HFF-Myc (cell line): Measurements from ENCODE around the gene MAPKAP1.

Experiments used
- DNase-seq: peaks from one replicate; pipeline ENCODE4 v3.0.0-alpha.2; 2011; ENCODE audit warnings: low read depth; ENCODE audit errors: extremely low read depth
- H3K4me3 ChIP-seq: replicated peaks from 2 replicates; pipeline ENCODE4 v1.5.1; 2011; ENCODE audit warnings: low read depth, mild to moderate bottlenecking, control low read depth, low read length
- CTCF ChIP-seq: IDR thresholded peaks from 2 replicates; pipeline ENCODE4 v1.5.1; 2012; ENCODE audit warnings: mild to moderate bottlenecking, low read depth, low read length, control low read depth; ENCODE audit errors: missing control alignments

The MAPKAP1 gene

GRCh38 chr9:125653325-125653724 lies 53.7 kb downstream of the MAPKAP1 start:
- no peak overlapping the region for H3K4me3 ChIP-seq

GRCh38 chr9:125652759-125653158 lies 54.2 kb downstream of the MAPKAP1 start:
- no peak overlapping the region for H3K4me3 ChIP-seq
- no peak for TF ChIP-seq CTCF
- DNase-seq, result no peak

More at GRCh38 chr9:125653325-125653724, 53.7 kb downstream of the MAPKAP1 start:
- TF ChIP-seq CTCF, result no peak
- no peak for DNase-seq

- no peak for TF ChIP-seq CTCF
- no peak for DNase-seq
- no peak overlapping the region for H3K4me3 ChIP-seq
Observed at GRCh38 chr9:125652233-125652594, 54.8 kb downstream of the MAPKAP1 start.

GRCh38 chr9:125651576-125652232 lies 55.3 kb downstream of the MAPKAP1 start:
- TF ChIP-seq CTCF, result no peak
- H3K4me3 ChIP-seq, result no peak overlapping the region
- DNase-seq, result no peak

- TF ChIP-seq CTCF, result no peak
- H3K4me3 ChIP-seq, result no peak overlapping the region
- DNase-seq, result no peak
Observed at GRCh38 chr9:125650271-125650737, 56.7 kb downstream of the MAPKAP1 start.

- no peak for DNase-seq
- H3K4me3 ChIP-seq, result no peak overlapping the region
- TF ChIP-seq CTCF, result no peak
Observed at GRCh38 chr9:125649826-125650225, 57.2 kb downstream of the MAPKAP1 start.

- H3K4me3 ChIP-seq, result no peak overlapping the region
- DNase-seq, result peak; percentile 55
- no peak for TF ChIP-seq CTCF
Observed at GRCh38 chr9:125649315-125649714, 57.7 kb downstream of the MAPKAP1 start.
